Astrocyte (in vitro differentiated cells and primary cell): ENCODE measurements around the gene ATP5PO. TPM values are rescaled to one million over a fixed set of nuclear protein-coding genes. Genes with fewer than 3 reads are reported as not detected.

Source experiments
- DNase-seq: peaks from one replicate; pipeline ENCODE4 v3.0.0-alpha.2; 2010; ENCODE audit warnings: low read depth
- FAIRE-seq: peaks from 2 replicates; lab custom pipeline; 2011; peaks lifted over from hg19 to GRCh38; lab: Jason Lieb, UNC
- H2AFZ ChIP-seq: 2 replicates; pipeline ENCODE4 v1.6.0; 2012; ENCODE audit warnings: low read depth, low read length, inconsistent platforms
- H3K27ac ChIP-seq: 2 replicates; pipeline ENCODE4 v1.5.1; 2011; ENCODE audit warnings: low read depth, low read length, inconsistent platforms
- H3K27me3 ChIP-seq: 2 replicates; pipeline ENCODE4 v1.6.0; 2011; ENCODE audit warnings: low read length, inconsistent platforms; ENCODE audit not compliant: insufficient read depth
- H3K36me3 ChIP-seq: 2 replicates; pipeline ENCODE4 v1.5.1; 2011; ENCODE audit warnings: low read length, inconsistent platforms; ENCODE audit not compliant: insufficient read depth
- H3K4me1 ChIP-seq: 2 replicates; pipeline ENCODE4 v1.5.1; 2011; ENCODE audit warnings: low read length, inconsistent platforms; ENCODE audit not compliant: insufficient read depth
- H3K4me2 ChIP-seq: 2 replicates; pipeline ENCODE4 v1.6.0; 2012; ENCODE audit warnings: low read length, inconsistent platforms
- H3K4me3 ChIP-seq: 2 replicates; pipeline ENCODE4 v1.5.1; 2011; ENCODE audit warnings: low read depth, mild to moderate bottlenecking, low read length, inconsistent platforms; ENCODE audit not compliant: insufficient read depth
- H3K79me2 ChIP-seq: 2 replicates; pipeline ENCODE4 v1.6.0; 2012; ENCODE audit warnings: mild to moderate bottlenecking, low read length, inconsistent platforms; ENCODE audit not compliant: insufficient read depth
- H3K9ac ChIP-seq: 2 replicates; pipeline ENCODE4 v1.6.0; 2012; ENCODE audit warnings: mild to moderate bottlenecking, low read length, inconsistent platforms
- H3K9me3 ChIP-seq: 2 replicates; pipeline ENCODE4 v1.5.1; 2012; ENCODE audit warnings: low read depth, mild to moderate bottlenecking, low read length, inconsistent platforms; ENCODE audit not compliant: insufficient read depth
- H4K20me1 ChIP-seq: 2 replicates; pipeline ENCODE4 v1.6.0; 2012; ENCODE audit warnings: low read length, inconsistent platforms; ENCODE audit not compliant: insufficient read depth
- H3K27ac Mint-ChIP-seq: one replicate; pipeline ENCODE4 v1.8.0; 2021; ENCODE audit warnings: mild to moderate bottlenecking, mixed read lengths; ENCODE audit not compliant: unreplicated experiment
- H3K27me3 Mint-ChIP-seq: one replicate; pipeline ENCODE4 v1.8.0; 2021; ENCODE audit warnings: low read depth, mixed read lengths; ENCODE audit not compliant: unreplicated experiment
- H3K36me3 Mint-ChIP-seq: one replicate; pipeline ENCODE4 v1.8.0; 2021; ENCODE audit warnings: low read depth, mixed read lengths; ENCODE audit not compliant: unreplicated experiment
- H3K4me1 Mint-ChIP-seq: one replicate; pipeline ENCODE4 v1.8.0; 2021; ENCODE audit warnings: low read depth, mixed read lengths; ENCODE audit not compliant: unreplicated experiment
- H3K4me3 Mint-ChIP-seq: one replicate; pipeline ENCODE4 v1.8.0; 2021; ENCODE audit warnings: mild to moderate bottlenecking, moderate library complexity, mixed read lengths; ENCODE audit not compliant: unreplicated experiment
- H3K9me3 Mint-ChIP-seq: one replicate; pipeline ENCODE4 v1.8.0; 2021; ENCODE audit warnings: mild to moderate bottlenecking, mixed read lengths; ENCODE audit not compliant: unreplicated experiment
- CTCF ChIP-seq: IDR thresholded peaks from 2 replicates; pipeline ENCODE4 v1.5.1; 2011; ENCODE audit warnings: low read depth, mild to moderate bottlenecking, inconsistent platforms, low read length, moderate library complexity; ENCODE audit not compliant: insufficient read depth
- EZH2 ChIP-seq: IDR thresholded peaks from 2 replicates; pipeline ENCODE4 v1.6.1; 2012; ENCODE audit warnings: mild to moderate bottlenecking, low read length, inconsistent platforms; ENCODE audit not compliant: insufficient read depth
- total RNA-seq: library from RNA; stranded (reverse); gene quantifications from 2 replicates; pipeline ENCODE4 v1.2.1, GENCODE V29; 2021

The ATP5PO gene
- total RNA-seq, 1 donor from 2014 or later, result 171 TPM

GRCh38 chr21:33860332-33860879 is 55.2 kb downstream of the ATP5PO start:
- Histone ChIP-seq H4K20me1 (no peaks in the 10 kb centered on the region), H3K9ac (no peak overlapping the region), H3K9me3 (no peaks in the 10 kb centered on the region), H2AFZ (no peak overlapping the region), H3K4me1 (no peaks in the 10 kb centered on the region), H3K36me3 (no peaks in the 10 kb centered on the region), H3K27me3 (peaks cover 3% of the 10 kb centered on the region), H3K4me2 (no peak overlapping the region), H3K27ac (no peak overlapping the region), H3K4me3 (no peak overlapping the region), H3K79me2 (no peaks in the 10 kb centered on the region)
- DNase-seq (no peak), FAIRE-seq (no peak)
- Mint-ChIP-seq H3K9me3 (no peaks in the 10 kb centered on the region), H3K36me3 (peaks cover 3% of the 10 kb centered on the region), H3K4me3 (no peak overlapping the region), H3K27ac (no peak overlapping the region), H3K4me1 (no peaks in the 10 kb centered on the region), H3K27me3 (peaks cover 23% of the 10 kb centered on the region)
- TF ChIP-seq EZH2 (no peak), CTCF (no peak)

GRCh38 chr21:33859373-33860102 is 56.1 kb downstream of the ATP5PO start:
- Mint-ChIP-seq H3K9me3 (no peaks in the 10 kb centered on the region), H3K27ac (no peak overlapping the region), H3K4me3 (no peak overlapping the region), H3K36me3 (no peaks in the 10 kb centered on the region), H3K4me1 (peaks cover 4% of the 10 kb centered on the region), H3K27me3 (peaks cover 19% of the 10 kb centered on the region)
- DNase-seq (no peak), FAIRE-seq (no peak)
- no peak overlapping the region for H3K27ac ChIP-seq
- H3K4me1 ChIP-seq, result no peaks in the 10 kb centered on the region
- TF ChIP-seq CTCF (no peak), EZH2 (no peak)
- peaks cover 3% of the 10 kb centered on the region for H3K27me3 ChIP-seq
- no peaks in the 10 kb centered on the region for H3K9me3 ChIP-seq
- H3K4me3 ChIP-seq, result no peak overlapping the region
- no peaks in the 10 kb centered on the region for H3K79me2 ChIP-seq
- no peak overlapping the region for H3K4me2 ChIP-seq
- H4K20me1 ChIP-seq, result no peaks in the 10 kb centered on the region
- no peaks in the 10 kb centered on the region for H3K36me3 ChIP-seq
- no peak overlapping the region for H3K9ac ChIP-seq
- no peak overlapping the region for H2AFZ ChIP-seq
